ENCODE results near the gene GIMAP8.
"Not testable (repeated sequence)": the region's sequence is repeated elsewhere in the genome, so short reads cannot be mapped to it uniquely, and the experiment has no call there.

Gene GIMAP8

DNA sequence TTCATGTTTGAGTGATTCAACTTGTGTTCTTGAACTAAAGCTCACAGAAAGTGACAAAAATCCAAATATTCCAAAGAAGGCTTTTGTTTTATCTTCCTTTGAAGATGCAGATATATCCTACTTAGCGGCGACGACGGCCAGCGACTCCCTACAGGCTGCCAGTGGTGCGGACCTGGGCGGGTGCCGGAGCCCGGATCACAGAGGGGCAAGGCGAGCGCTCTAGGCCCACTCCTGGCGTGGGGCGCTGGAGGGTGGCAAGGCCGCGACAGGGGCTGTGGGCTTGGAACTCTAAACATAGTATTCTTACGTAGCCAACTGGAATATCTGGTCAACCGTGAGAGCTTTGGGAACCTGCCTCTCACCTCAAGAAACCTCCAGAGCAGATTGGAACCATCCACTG is 63.3 kb downstream of the GIMAP8 start:
- Histone ChIP-seq H3K4me3 (ENCODE audit: insufficient read depth, low read depth, low read length) (no peak overlapping the region), H3K4me1 (ENCODE audit: control insufficient read depth, insufficient read depth, low read length) (no peaks in the 10 kb centered on the region), H3K36me3 (ENCODE audit: control insufficient read depth, insufficient read depth, low read length) (no peaks in the 10 kb centered on the region), H3K27ac (ENCODE audit: insufficient read depth, low read depth, low read length, poor library complexity, severe bottlenecking) (no peak overlapping the region), H3K27me3 (ENCODE audit: control insufficient read depth, insufficient read depth, low read length, poor library complexity, severe bottlenecking) (no peaks in the 10 kb centered on the region), H3K9me3 (ENCODE audit: control insufficient read depth, low read length) (no peaks in the 10 kb centered on the region)
- WGBS, 2 experiments, result 96 to 98% methylated on average over 17 of the region's 17 CpGs

DNA sequence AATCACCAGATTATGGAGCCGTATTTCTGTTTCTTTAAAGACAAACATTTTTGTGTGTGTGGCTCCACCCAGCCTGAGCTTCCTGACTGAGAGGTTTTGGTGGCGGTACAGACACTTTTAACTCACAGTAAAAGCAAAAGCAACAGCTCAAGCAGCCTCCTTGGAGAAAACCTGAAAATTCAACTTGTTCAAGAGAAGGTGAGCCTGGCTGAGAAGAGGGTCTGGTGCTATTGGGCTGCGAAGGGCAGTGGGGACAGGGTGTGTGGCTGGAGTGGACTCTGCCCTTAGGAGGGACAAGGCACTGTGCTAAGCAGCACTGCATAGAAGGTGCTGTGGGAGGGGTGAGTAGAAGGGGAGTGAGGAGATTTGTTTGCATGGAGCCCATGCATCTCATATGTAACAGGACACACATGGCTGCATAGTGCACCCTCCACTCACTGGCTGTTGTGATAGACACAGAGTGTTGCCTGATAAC is 64.4 kb downstream of the GIMAP8 start, which contains the start of gene GIMAP7:
GIMAP7 (plus strand) TSS at position 125 of the 475 bp plus-strand sequence. CDS start 5,103 bp downstream, outside the sequence.
- no peaks in the 10 kb centered on the region for H3K4me1 ChIP-seq (ENCODE audit: control insufficient read depth, insufficient read depth, low read length)
- no peaks in the 10 kb centered on the region for H3K36me3 ChIP-seq (ENCODE audit: control insufficient read depth, insufficient read depth, low read length)
- WGBS, 2 experiments, result 92 to 93% methylated on average over 3 of the region's 3 CpGs

DNA sequence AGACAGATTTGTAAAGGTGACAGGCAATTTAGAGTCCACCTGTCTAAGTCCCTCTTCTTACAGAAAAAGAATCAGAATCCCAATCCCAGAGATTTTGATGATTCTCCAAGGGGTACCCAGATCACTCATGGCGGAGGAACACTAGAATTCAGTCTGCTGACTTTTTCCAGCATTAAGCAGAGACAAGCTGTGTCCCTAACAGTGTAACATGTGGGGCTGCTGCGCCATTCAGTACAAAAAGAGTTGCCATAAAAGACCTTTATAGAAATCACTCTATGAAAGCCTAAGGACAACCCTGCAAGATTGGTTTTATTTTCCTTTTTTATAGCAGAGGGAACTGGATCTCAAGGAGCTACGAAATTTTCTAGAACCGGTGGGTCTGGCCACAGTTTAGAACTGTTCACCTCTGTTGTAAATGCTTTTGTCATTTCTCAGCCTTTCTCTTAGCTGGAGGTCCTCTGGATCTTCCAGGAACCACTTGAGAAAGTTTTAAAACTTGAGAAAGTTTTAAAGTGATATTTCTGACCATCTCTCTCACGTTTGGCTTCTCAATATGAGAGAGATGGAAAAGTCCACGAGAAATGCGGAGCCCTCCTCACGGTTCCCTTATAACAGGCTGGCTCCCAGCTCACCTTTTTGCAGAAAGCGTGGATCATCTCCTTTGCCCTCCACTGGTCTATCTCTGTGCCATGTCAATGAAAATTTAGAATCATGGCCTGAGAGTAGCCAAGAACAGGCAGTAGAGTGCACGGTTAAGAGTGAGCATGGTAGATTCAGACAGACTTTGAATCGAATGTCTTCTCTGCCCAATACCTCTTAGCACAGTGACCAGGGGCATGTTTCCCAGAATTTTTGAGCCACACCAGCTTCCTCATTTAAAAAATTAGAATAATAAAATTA is 65.1 kb downstream of the GIMAP8 start:
- H3K4me1 ChIP-seq (ENCODE audit: control insufficient read depth, insufficient read depth, low read length), result no peaks in the 10 kb centered on the region
- H3K4me3 ChIP-seq (ENCODE audit: insufficient read depth, low read depth, low read length), result no peak overlapping the region
- H3K27ac ChIP-seq (ENCODE audit: insufficient read depth, low read depth, low read length, poor library complexity, severe bottlenecking), result no peak overlapping the region
- no peaks in the 10 kb centered on the region for H3K9me3 ChIP-seq (ENCODE audit: control insufficient read depth, low read length)
- H3K27me3 ChIP-seq (ENCODE audit: control insufficient read depth, insufficient read depth, low read length, poor library complexity, severe bottlenecking), result no peaks in the 10 kb centered on the region
- WGBS, 2 experiments, result 94 to 95% methylated on average over 11 of the region's 11 CpGs
- no peaks in the 10 kb centered on the region for H3K36me3 ChIP-seq (ENCODE audit: control insufficient read depth, insufficient read depth, low read length)

More for the DNA sequence above, 64.4 kb downstream of the GIMAP8 start, which contains the start of gene GIMAP7:
- H3K9me3 ChIP-seq (ENCODE audit: control insufficient read depth, low read length), result no peaks in the 10 kb centered on the region
- no peaks in the 10 kb centered on the region for H3K27me3 ChIP-seq (ENCODE audit: control insufficient read depth, insufficient read depth, low read length, poor library complexity, severe bottlenecking)
- no peak within 1 kb of the TSS for H3K4me3 ChIP-seq (ENCODE audit: insufficient read depth, low read depth, low read length)
- no peak within 1 kb of the TSS for H3K27ac ChIP-seq (ENCODE audit: insufficient read depth, low read depth, low read length, poor library complexity, severe bottlenecking)

DNA sequence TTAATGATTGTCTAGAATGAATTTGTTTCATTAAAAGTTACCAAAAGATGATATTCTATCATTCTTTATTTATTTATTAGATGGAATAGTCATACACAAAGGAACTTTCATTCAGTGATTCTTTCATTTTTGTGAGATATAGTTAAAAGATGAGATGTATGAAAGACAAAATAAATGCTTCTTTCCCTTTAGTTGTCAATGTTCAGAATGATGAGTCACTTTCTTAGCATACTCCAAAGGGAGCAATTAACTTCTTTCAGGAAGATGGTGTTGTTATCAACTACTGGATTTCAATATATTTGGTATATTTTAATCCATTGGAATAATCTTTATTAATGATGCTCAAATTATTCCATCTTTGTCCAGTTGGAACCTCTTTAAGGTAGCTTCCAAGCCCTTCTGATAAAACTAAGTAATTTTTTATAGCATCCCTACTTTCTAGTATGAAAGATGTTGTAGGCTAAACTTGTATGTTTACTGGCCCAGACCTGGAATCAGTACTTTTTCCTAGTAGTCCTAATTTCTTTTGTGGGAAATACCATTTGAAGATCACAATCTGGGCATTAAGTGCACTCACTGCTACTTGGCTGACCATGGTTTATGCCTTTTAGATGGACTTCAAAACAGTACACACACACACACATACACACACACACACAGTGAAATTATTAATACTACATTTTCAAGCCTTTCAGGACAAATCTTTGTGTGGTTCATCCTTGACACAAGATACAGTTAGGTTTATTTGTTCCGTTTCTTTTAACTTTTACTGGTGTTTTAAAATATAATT is 66.7 kb downstream of the GIMAP8 start:
- WGBS, 2 experiments, result no CpG with 5 or more reads among the region's 1 CpG

DNA sequence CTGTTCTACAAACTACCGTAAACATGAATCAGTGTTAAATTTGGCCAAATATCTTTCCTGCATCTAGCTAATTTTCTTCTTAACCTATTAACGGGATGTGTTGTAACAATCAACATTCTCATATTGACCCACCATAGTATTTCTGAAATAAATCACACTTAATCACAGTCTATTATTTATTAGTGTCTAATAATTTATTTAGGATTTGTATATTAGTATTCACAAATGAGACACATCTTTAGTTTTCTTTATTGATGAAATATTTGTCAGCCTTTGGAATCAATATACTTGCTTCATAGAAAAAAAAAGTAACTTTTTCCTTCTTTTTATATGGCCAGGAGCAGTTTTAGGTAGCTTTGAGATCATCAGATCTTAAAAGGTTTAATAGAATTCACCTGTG is 68.9 kb downstream of the GIMAP8 start:
- no peaks in the 10 kb centered on the region for H3K27me3 ChIP-seq (ENCODE audit: control insufficient read depth, insufficient read depth, low read length, poor library complexity, severe bottlenecking)
- WGBS, 2 experiments, result 95 to 100% methylated on average over 2 of the region's 2 CpGs

More for the DNA sequence above, 66.7 kb downstream of the GIMAP8 start:
- Histone ChIP-seq H3K27me3 (ENCODE audit: control insufficient read depth, insufficient read depth, low read length, poor library complexity, severe bottlenecking) (no peaks in the 10 kb centered on the region), H3K9me3 (ENCODE audit: control insufficient read depth, low read length) (no peaks in the 10 kb centered on the region), H3K4me1 (ENCODE audit: control insufficient read depth, insufficient read depth, low read length) (no peaks in the 10 kb centered on the region), H3K4me3 (ENCODE audit: insufficient read depth, low read depth, low read length) (no peak overlapping the region), H3K27ac (ENCODE audit: insufficient read depth, low read depth, low read length, poor library complexity, severe bottlenecking) (no peak overlapping the region), H3K36me3 (ENCODE audit: control insufficient read depth, insufficient read depth, low read length) (no peaks in the 10 kb centered on the region)

DNA sequence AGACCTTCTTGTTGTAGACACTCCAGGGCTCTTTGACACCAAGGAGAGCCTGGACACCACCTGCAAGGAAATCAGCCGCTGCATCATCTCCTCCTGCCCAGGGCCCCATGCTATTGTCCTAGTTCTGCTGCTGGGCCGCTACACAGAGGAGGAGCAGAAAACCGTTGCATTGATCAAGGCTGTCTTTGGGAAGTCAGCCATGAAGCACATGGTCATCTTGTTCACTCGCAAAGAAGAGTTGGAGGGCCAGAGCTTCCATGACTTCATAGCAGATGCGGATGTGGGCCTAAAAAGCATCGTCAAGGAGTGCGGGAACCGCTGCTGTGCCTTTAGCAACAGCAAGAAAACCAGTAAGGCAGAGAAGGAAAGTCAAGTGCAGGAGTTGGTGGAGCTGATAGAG is 69.7 kb downstream of the GIMAP8 start:
- Histone ChIP-seq H3K27ac (ENCODE audit: insufficient read depth, low read depth, low read length, poor library complexity, severe bottlenecking) (no peak overlapping the region), H3K9me3 (ENCODE audit: control insufficient read depth, low read length) (no peaks in the 10 kb centered on the region), H3K36me3 (ENCODE audit: control insufficient read depth, insufficient read depth, low read length) (no peaks in the 10 kb centered on the region), H3K4me3 (ENCODE audit: insufficient read depth, low read depth, low read length) (no peak overlapping the region), H3K4me1 (ENCODE audit: control insufficient read depth, insufficient read depth, low read length) (peaks cover 3% of the 10 kb centered on the region), H3K27me3 (ENCODE audit: control insufficient read depth, insufficient read depth, low read length, poor library complexity, severe bottlenecking) (no peaks in the 10 kb centered on the region)
- WGBS, 2 experiments, result 84 to 87% methylated on average over 8 of the region's 8 CpGs

More for the DNA sequence above, 68.9 kb downstream of the GIMAP8 start:
- Histone ChIP-seq H3K4me1 (ENCODE audit: control insufficient read depth, insufficient read depth, low read length) (peaks cover 3% of the 10 kb centered on the region), H3K27ac (ENCODE audit: insufficient read depth, low read depth, low read length, poor library complexity, severe bottlenecking) (no peak overlapping the region), H3K9me3 (ENCODE audit: control insufficient read depth, low read length) (no peaks in the 10 kb centered on the region), H3K4me3 (ENCODE audit: insufficient read depth, low read depth, low read length) (no peak overlapping the region), H3K36me3 (ENCODE audit: control insufficient read depth, insufficient read depth, low read length) (no peaks in the 10 kb centered on the region)

DNA sequence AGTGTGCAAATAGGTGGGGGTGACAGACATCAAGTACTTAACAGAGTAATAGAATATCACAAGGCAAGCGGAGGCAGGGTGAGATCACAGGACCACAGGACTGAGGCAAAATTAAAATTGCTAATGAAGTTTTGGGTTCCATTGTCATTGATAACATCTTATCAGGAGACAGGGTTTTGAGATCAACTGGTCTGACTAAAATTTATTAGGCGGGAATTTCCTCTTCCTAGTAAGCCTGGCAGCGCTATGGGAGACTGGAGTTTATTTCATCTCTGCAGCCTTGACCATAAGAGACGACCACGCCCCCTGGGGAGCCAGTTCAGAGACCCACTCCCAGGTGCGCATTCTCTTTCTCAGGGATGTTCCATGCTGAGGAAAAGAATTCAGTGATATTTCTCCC is 72.5 kb downstream of the GIMAP8 start:
- H3K36me3 ChIP-seq (ENCODE audit: control insufficient read depth, insufficient read depth, low read length); H3K4me3 ChIP-seq (ENCODE audit: insufficient read depth, low read depth, low read length); H3K9me3 ChIP-seq (ENCODE audit: control insufficient read depth, low read length); H3K27me3 ChIP-seq (ENCODE audit: control insufficient read depth, insufficient read depth, low read length, poor library complexity, severe bottlenecking); H3K4me1 ChIP-seq (ENCODE audit: control insufficient read depth, insufficient read depth, low read length); H3K27ac ChIP-seq (ENCODE audit: insufficient read depth, low read depth, low read length, poor library complexity, severe bottlenecking): not testable (repeated sequence)
- 34 to 39% methylated on average over 6 of the region's 6 CpGs for WGBS, 2 experiments

DNA sequence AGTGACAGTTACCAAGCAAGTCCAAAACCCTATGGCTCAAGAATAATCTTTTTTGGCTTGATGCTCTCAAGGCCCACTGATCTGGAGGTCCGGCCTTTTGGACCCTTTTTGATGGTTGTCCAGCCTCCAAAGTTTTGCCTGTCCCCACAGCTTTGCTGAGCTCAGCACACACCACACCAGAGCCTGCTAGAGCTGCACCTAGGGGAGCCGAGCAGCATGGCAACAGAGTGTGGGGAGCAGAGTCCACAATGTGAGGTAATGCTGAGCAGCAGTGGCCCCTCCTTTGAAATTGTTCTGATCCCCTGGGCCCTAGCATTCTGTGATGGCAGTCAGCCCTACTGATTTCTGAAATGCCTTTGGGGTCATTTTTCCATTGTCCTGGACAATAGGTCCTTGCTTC is 73.6 kb downstream of the GIMAP8 start:
- no peak overlapping the region for H3K27ac ChIP-seq (ENCODE audit: insufficient read depth, low read depth, low read length, poor library complexity, severe bottlenecking)
- H3K36me3 ChIP-seq (ENCODE audit: control insufficient read depth, insufficient read depth, low read length), result no peaks in the 10 kb centered on the region
- no peak overlapping the region for H3K4me3 ChIP-seq (ENCODE audit: insufficient read depth, low read depth, low read length)
- H3K9me3 ChIP-seq (ENCODE audit: control insufficient read depth, low read length), result no peaks in the 10 kb centered on the region
- H3K4me1 ChIP-seq (ENCODE audit: control insufficient read depth, insufficient read depth, low read length), result peaks cover 3% of the 10 kb centered on the region
- WGBS, 2 experiments, result 68 to 70% methylated on average over 2 of the region's 2 CpGs
- H3K27me3 ChIP-seq (ENCODE audit: control insufficient read depth, insufficient read depth, low read length, poor library complexity, severe bottlenecking), result no peaks in the 10 kb centered on the region

All from ectodermal cell (in vitro differentiated cells).